Body of pancreas (tissue), 4 donors: ENCODE measurements around the gene KIF16B.

Source experiments
- POLR2A ChIP-seq, 3 donors: fragments of 450-650 bp; IDR thresholded peaks; one replicate each; pipeline ENCODE4 v1.6.1; 2016; ENCODE audit warnings: antibody characterized with exemption in 3 of 3, mild to moderate bottlenecking in 2 of 3
- TF ChIP-seq, protein P1 (sequence below), 7 experiments: fragments of 450-650 bp in 4 of 7; fragments of 200-600 bp in 3 of 7; sonication (generic) in 3 of 7; IDR thresholded peaks; one replicate each; pipeline ENCODE4 v1.5.1; 2016 to 2019; ENCODE audit warnings: antibody characterized with exemption in 7 of 7

GRCh38 chr20:16257021-16257420 lies 316.2 kb downstream of the KIF16B start:
- TF ChIP-seq, protein P1, sequence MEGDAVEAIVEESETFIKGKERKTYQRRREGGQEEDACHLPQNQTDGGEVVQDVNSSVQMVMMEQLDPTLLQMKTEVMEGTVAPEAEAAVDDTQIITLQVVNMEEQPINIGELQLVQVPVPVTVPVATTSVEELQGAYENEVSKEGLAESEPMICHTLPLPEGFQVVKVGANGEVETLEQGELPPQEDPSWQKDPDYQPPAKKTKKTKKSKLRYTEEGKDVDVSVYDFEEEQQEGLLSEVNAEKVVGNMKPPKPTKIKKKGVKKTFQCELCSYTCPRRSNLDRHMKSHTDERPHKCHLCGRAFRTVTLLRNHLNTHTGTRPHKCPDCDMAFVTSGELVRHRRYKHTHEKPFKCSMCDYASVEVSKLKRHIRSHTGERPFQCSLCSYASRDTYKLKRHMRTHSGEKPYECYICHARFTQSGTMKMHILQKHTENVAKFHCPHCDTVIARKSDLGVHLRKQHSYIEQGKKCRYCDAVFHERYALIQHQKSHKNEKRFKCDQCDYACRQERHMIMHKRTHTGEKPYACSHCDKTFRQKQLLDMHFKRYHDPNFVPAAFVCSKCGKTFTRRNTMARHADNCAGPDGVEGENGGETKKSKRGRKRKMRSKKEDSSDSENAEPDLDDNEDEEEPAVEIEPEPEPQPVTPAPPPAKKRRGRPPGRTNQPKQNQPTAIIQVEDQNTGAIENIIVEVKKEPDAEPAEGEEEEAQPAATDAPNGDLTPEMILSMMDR (IDR thresholded peaks at IDR 0.05): no peak
- TF ChIP-seq POLR2A (IDR thresholded peaks at IDR 0.05): no peak
